Loucy (cell line): ENCODE results near the gene TMEM147.

Experiments used
- H2AFZ ChIP-seq: fragments of 200-600 bp; sonication (generic); 2 replicates; pipeline ENCODE4 v1.6.0; 2016; ENCODE audit warnings: antibody characterized with exemption, mild to moderate bottlenecking, low read length, moderate library complexity
- H3F3A ChIP-seq: fragments of 200-600 bp; 2 replicates; pipeline ENCODE4 v1.6.0; 2016; ENCODE audit warnings: antibody characterized with exemption, low read depth, mild to moderate bottlenecking
- H3K27me3 ChIP-seq: fragments of 200-600 bp; sonication (generic); 2 replicates; pipeline ENCODE4 v1.6.1; 2014; ENCODE audit warnings: low read length, mild to moderate bottlenecking; ENCODE audit not compliant: insufficient read depth, poor library complexity, severe bottlenecking
- H3K36me3 ChIP-seq: fragments of 200-600 bp; sonication (generic); 2 replicates; pipeline ENCODE4 v1.6.1; 2016; ENCODE audit warnings: low read length; ENCODE audit not compliant: insufficient read depth
- H3K4me1 ChIP-seq: fragments of 200-600 bp; sonication (generic); 2 replicates; pipeline ENCODE4 v1.5.1; 2014; ENCODE audit warnings: low read length, mild to moderate bottlenecking; ENCODE audit not compliant: insufficient read depth, poor library complexity, severe bottlenecking
- H3K4me2 ChIP-seq: fragments of 200-600 bp; sonication (generic); 2 replicates; pipeline ENCODE4 v1.6.0; 2014; ENCODE audit warnings: antibody characterized with exemption, low read length, low read depth, mild to moderate bottlenecking; ENCODE audit not compliant: poor library complexity, severe bottlenecking
- H3K4me3 ChIP-seq: fragments of 200-600 bp; sonication (generic); 2 replicates; pipeline ENCODE4 v1.5.1; 2014; ENCODE audit warnings: low read length, mild to moderate bottlenecking, mixed read lengths; ENCODE audit not compliant: poor library complexity, severe bottlenecking
- H3K79me2 ChIP-seq: fragments of 200-600 bp; sonication (generic); 2 replicates; pipeline ENCODE4 v1.6.1; 2014; ENCODE audit warnings: low read length; ENCODE audit not compliant: insufficient read depth
- H3K9ac ChIP-seq: fragments of 200-600 bp; sonication (generic); 2 replicates; pipeline ENCODE4 v1.6.0; 2014; ENCODE audit warnings: mild to moderate bottlenecking, low read depth, low read length, moderate library complexity; ENCODE audit not compliant: poor library complexity, severe bottlenecking
- H3K9me2 ChIP-seq: fragments of 200-600 bp; sonication (generic); replicated peaks from 2 replicates; pipeline ENCODE4 v1.6.1; 2016; ENCODE audit warnings: low read depth, low read length, mixed read lengths
- H3K9me3 ChIP-seq: fragments of 200-600 bp; sonication (generic); 2 replicates; pipeline ENCODE4 v1.6.1; 2014; ENCODE audit warnings: mild to moderate bottlenecking, antibody characterized with exemption, low read length, low read depth; ENCODE audit not compliant: insufficient read depth
- H4K20me1 ChIP-seq: fragments of 200-600 bp; sonication (generic); 2 replicates; pipeline ENCODE4 v1.6.0; 2014; ENCODE audit warnings: antibody characterized with exemption, low read length, mild to moderate bottlenecking; ENCODE audit not compliant: insufficient read depth, poor library complexity, severe bottlenecking
- EZH2phosphoT487 ChIP-seq: fragments of 200-600 bp; IDR thresholded peaks from 2 replicates; pipeline ENCODE4 v1.6.1; 2018; ENCODE audit warnings: antibody characterized with exemption, mild to moderate bottlenecking, moderate library complexity, borderline replicate concordance
- TF ChIP-seq, protein P1 (sequence below): fragments of 200-600 bp; sonication (generic); conservative IDR thresholded peaks from 2 replicates; pipeline ENCODE4 v1.5.1; 2014; ENCODE audit warnings: mild to moderate bottlenecking, antibody characterized with exemption, low read length

TMEM147 gene

GRCh38 chr19:35510626-35510964, 34.8 kb upstream of the TMEM147 start:
- no peak overlapping the region for H2AFZ ChIP-seq
- H3K4me1 ChIP-seq, result peaks cover 13% of the 10 kb centered on the region
- H3K79me2 ChIP-seq, result no peaks in the 10 kb centered on the region
- peak overlapping the region; percentile 72 for H3K4me3 ChIP-seq
- TF ChIP-seq, protein P1, sequence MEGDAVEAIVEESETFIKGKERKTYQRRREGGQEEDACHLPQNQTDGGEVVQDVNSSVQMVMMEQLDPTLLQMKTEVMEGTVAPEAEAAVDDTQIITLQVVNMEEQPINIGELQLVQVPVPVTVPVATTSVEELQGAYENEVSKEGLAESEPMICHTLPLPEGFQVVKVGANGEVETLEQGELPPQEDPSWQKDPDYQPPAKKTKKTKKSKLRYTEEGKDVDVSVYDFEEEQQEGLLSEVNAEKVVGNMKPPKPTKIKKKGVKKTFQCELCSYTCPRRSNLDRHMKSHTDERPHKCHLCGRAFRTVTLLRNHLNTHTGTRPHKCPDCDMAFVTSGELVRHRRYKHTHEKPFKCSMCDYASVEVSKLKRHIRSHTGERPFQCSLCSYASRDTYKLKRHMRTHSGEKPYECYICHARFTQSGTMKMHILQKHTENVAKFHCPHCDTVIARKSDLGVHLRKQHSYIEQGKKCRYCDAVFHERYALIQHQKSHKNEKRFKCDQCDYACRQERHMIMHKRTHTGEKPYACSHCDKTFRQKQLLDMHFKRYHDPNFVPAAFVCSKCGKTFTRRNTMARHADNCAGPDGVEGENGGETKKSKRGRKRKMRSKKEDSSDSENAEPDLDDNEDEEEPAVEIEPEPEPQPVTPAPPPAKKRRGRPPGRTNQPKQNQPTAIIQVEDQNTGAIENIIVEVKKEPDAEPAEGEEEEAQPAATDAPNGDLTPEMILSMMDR, result no peak
- no peak for TF ChIP-seq EZH2phosphoT487
- no peaks in the 10 kb centered on the region for H3K9me3 ChIP-seq
- H3K4me2 ChIP-seq, result peak overlapping the region; percentile 75
- no peaks in the 10 kb centered on the region for H3K27me3 ChIP-seq
- no peak overlapping the region for H3K9ac ChIP-seq
- H3F3A ChIP-seq, result no peaks in the 10 kb centered on the region
- no peaks in the 10 kb centered on the region for H4K20me1 ChIP-seq
- H3K9me2 ChIP-seq, result no peaks in the 10 kb centered on the region
- no peaks in the 10 kb centered on the region for H3K36me3 ChIP-seq

GRCh38 chr19:35511337-35511736, 34.1 kb upstream of the TMEM147 start:
- Histone ChIP-seq H3K9ac (no peak overlapping the region), H2AFZ (no peak overlapping the region), H3K27me3 (no peaks in the 10 kb centered on the region)

GRCh38 chr19:35512831-35513627, 32.4 kb upstream of the TMEM147 start:
- Histone ChIP-seq H3K36me3 (no peaks in the 10 kb centered on the region), H2AFZ (no peak overlapping the region), H3K9ac (no peak overlapping the region), H3K4me1 (peaks cover 13% of the 10 kb centered on the region), H4K20me1 (no peaks in the 10 kb centered on the region), H3F3A (no peaks in the 10 kb centered on the region), H3K9me3 (no peaks in the 10 kb centered on the region), H3K4me2 (no peak overlapping the region), H3K79me2 (no peaks in the 10 kb centered on the region), H3K9me2 (no peaks in the 10 kb centered on the region), H3K4me3 (no peak overlapping the region), H3K27me3 (no peaks in the 10 kb centered on the region)
- TF ChIP-seq EZH2phosphoT487, result no peak
- TF ChIP-seq, protein P1, result no peak

More at GRCh38 chr19:35511337-35511736, 34.1 kb upstream of the TMEM147 start:
- no peaks in the 10 kb centered on the region for H3K9me2 ChIP-seq
- no peak overlapping the region for H3K4me3 ChIP-seq
- H3F3A ChIP-seq, result no peaks in the 10 kb centered on the region
- H4K20me1 ChIP-seq, result no peaks in the 10 kb centered on the region
- H3K4me1 ChIP-seq, result peaks cover 13% of the 10 kb centered on the region
- no peaks in the 10 kb centered on the region for H3K79me2 ChIP-seq
- H3K4me2 ChIP-seq, result no peak overlapping the region
- H3K9me3 ChIP-seq, result no peaks in the 10 kb centered on the region
- TF ChIP-seq, protein P1, result no peak
- TF ChIP-seq EZH2phosphoT487, result no peak
- H3K36me3 ChIP-seq, result no peaks in the 10 kb centered on the region
